Hepatocyte (in vitro differentiated cells): ENCODE data around the gene CCN6.

Experiments
- CTCF ChIP-seq: fragments of 200-600 bp; sonication (generic); IDR thresholded peaks from 2 replicates; pipeline ENCODE4 v1.5.1; 2016; ENCODE audit warnings: antibody characterized with exemption, mild to moderate bottlenecking; ENCODE audit not compliant: poor library complexity
- EZH2phosphoT487 ChIP-seq: fragments of 200-600 bp; sonication (generic); IDR thresholded peaks from one replicate; pipeline ENCODE4 v1.6.1; 2018; ENCODE audit warnings: antibody characterized with exemption, mild to moderate bottlenecking, low read depth, moderate library complexity; ENCODE audit not compliant: unreplicated experiment, severe bottlenecking

DNA sequence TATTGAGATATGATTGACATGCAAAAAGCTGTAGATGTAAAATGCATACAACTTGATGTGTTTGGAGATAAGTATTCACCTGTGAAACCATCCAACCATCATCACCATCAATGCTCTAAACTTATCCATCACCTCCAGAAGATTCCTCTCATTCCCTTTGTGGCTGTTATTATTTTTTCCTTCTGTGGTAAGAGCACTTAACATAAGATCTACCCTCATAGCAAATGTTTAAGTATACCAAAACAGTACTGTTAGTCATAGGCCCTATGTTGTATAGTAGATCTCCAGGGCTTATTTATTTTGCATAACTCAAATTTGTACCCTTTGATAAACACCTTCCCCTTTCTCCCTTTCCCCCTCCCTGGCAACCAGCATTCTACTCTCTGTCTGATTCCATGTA, 31.2 kb upstream of the CCN6 start:
- no peak for TF ChIP-seq EZH2phosphoT487
- no peak for TF ChIP-seq CTCF
